OCI-LY1 (cell line): ENCODE measurements around the gene PCDHA1.

Experiments used
- CTCF ChIP-seq: fragments of 200-600 bp; sonication (generic), shearing (Covaris generic); IDR thresholded peaks from 2 replicates; pipeline ENCODE4 v1.5.1; 2017; ENCODE audit warnings: mild to moderate bottlenecking, antibody characterized with exemption, low read length, moderate library complexity, mixed read lengths
- EZH2 ChIP-seq: fragments of 200-600 bp; sonication (generic), shearing (Covaris generic); IDR thresholded peaks from 2 replicates; pipeline ENCODE4 v1.8.0; 2017; ENCODE audit warnings: borderline replicate concordance, mixed run types, mild to moderate bottlenecking, antibody characterized with exemption, low read length, moderate library complexity, mixed read lengths

GRCh38 chr5:140835622-140836510 is 49.9 kb downstream of the PCDHA1 start:
- TF ChIP-seq CTCF (no peak), EZH2 (no peak)
